ENCODE results near the gene ADCK1. TPM values are rescaled to one million over a fixed set of nuclear protein-coding genes. Genes with fewer than 3 reads are reported as not detected.
A peak's percentile ranks its signal among the peaks of the same experiment; 100 is the strongest.

ADCK1 gene
- total RNA-seq, 1 donor from 2014 or later: 8.9 TPM

GRCh38 chr14:77856941-77857340, 57.0 kb downstream of the ADCK1 start:
- intact Hi-C loops (cut with DNase I): no loop called here
- ATAC-seq (ENCODE audit: poor library complexity): no peak
- no peak for DNase-seq

DNA sequence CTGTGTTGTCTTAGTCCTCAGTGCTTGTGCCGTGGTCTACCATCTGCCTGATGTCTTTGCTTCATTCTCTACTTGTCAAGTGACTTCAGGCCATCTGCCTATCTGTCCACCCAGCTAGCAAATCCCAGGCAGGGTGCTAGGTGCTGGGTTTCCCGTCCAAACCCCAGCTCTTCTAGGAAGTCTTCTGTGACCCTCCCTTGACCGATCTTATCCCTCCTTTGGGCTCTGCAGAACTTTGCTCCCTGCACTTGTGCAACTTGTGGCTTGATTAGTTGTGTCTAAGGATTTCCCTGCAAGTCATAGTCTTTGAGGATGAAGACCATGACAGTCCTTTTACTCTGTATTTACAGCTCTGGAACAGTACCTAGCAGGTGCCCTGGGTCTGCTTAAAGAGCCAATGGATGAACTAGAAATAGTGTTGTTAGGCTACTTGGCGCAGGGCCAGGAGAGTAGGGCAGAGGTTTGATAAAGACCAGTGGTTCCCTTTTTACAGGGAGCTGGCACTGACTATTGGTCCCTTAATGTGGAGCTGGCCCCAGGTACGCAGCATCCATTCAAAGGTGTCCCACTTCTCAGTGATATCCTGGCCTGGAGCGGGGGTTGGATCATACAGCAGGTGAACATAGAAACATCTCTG, 60.1 kb downstream of the ADCK1 start:
- no peak for DNase-seq
- intact Hi-C loops (cut with DNase I): loop anchor here (10.0 kb wide), 1 partner anchor 705 kb away; no protein-coding TSS in a partner anchor
- no peak for ATAC-seq (ENCODE audit: poor library complexity)

DNA sequence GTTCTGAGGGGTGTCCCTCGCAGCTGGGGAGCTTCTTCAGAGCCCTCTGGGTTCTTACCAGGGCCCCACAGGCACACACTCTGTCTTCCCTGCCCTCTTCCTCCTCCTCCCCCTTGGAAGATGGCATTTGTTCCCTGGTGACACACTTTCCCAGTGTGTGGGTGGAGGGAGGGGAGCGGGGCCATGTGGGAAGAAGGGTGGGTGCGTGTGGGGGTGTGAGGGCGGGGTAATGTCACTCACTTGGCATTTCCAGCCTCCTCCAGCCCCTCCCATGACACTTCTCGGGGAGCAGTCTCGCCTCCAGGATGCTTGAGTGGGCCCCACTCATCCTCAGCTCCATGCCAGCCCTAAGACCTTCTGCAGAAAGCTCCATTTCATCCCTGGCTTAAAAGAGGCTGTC, 61.3 kb downstream of the ADCK1 start:
- DNase-seq: no peak
- ATAC-seq (ENCODE audit: poor library complexity): no peak
- intact Hi-C loops (cut with DNase I): loop anchor here (10.0 kb wide), 1 partner anchor 704 kb away; no protein-coding TSS in a partner anchor

GRCh38 chr14:77862154-77862786, 62.4 kb downstream of the ADCK1 start:
- DNase-seq: peak; percentile 85
- intact Hi-C loops (cut with DNase I): loop anchor here (10.0 kb wide), 1 partner anchor 703 kb away; no protein-coding TSS in a partner anchor
- ATAC-seq (ENCODE audit: poor library complexity): peak; percentile 86

DNA sequence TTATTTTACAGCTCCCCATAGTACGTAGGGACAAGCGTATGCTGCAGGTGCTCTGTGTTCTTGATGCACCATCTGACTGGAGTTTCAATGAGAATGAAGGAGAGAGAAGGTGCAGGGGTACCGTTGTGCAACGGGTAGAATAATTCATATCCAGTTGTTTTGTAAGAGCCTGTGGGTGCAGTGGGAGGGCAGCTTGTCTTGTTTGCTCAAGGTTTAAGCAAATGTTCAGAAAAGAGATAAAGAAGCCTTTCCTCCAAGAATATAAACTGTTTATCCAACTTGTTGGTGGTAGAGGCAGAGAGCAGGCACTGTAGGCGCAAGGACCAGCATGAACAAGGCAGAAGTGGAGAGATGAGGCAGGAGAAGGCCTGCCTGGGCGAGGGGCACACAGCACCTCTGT, 64.2 kb downstream of the ADCK1 start:
- DNase-seq (no peak), ATAC-seq (ENCODE audit: poor library complexity) (no peak)
- intact Hi-C loops (cut with DNase I): loop anchor here (10.0 kb wide), 1 partner anchor 701 kb away; no protein-coding TSS in a partner anchor

GRCh38 chr14:77864580-77864979, 64.7 kb downstream of the ADCK1 start:
- DNase-seq: no peak
- intact Hi-C loops (cut with DNase I): loop anchor here (10.0 kb wide), 1 partner anchor 700 kb away; no protein-coding TSS in a partner anchor
- ATAC-seq (ENCODE audit: poor library complexity): no peak

DNA sequence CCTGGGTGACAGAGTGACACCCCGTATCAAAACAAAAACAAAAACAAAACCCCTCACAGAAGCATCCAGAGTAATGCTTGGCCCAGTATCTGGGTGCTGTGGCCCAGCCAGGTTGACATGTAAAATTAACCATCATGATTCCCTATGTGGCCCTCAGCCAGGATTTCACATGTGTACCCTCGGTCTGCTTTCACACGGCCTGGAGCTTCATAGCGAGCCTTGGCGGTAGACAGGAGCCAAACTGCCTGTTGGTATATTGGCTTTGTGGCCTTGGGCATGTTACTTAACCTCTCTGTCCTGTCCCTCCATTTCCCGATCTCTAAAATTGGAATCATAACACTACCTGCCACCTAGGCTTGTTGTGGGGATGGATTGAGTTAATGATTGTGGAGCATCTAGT, 65.5 kb downstream of the ADCK1 start:
- ATAC-seq (ENCODE audit: poor library complexity) (no peak), DNase-seq (no peak)
- intact Hi-C loops (cut with DNase I): loop anchor here (10.0 kb wide), 1 partner anchor 699 kb away; no protein-coding TSS in a partner anchor

DNA sequence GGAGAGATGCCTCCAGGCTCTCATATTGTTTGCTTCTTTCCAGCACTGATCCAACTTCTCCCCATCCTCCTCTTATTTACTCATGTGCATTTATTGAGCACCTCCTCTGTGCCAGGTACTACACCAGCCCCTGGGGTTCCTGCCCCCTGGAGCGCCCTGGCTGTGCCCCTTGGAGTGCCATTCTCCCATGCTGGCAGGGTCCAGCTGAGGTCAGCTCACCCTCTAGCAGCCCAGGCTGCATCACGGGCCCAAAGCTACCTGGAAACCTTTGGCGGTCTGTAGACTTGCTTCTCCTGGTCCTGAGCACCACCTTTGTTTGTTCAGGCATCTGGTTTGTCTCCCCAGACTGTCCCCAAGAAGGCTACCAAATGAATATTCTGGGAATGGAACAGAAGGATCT, 67.0 kb downstream of the ADCK1 start:
- intact Hi-C loops (cut with DNase I): loop anchor here (10.0 kb wide), 1 partner anchor 698 kb away; no protein-coding TSS in a partner anchor
- DNase-seq: no peak
- no peak for ATAC-seq (ENCODE audit: poor library complexity)

- DNase-seq (no peak), ATAC-seq (ENCODE audit: poor library complexity) (no peak)
- intact Hi-C loops (cut with DNase I): loop anchor here (10.0 kb wide), 1 partner anchor 697 kb away; no protein-coding TSS in a partner anchor
Observed at GRCh38 chr14:77867476-77867875, 67.6 kb downstream of the ADCK1 start.

DNA sequence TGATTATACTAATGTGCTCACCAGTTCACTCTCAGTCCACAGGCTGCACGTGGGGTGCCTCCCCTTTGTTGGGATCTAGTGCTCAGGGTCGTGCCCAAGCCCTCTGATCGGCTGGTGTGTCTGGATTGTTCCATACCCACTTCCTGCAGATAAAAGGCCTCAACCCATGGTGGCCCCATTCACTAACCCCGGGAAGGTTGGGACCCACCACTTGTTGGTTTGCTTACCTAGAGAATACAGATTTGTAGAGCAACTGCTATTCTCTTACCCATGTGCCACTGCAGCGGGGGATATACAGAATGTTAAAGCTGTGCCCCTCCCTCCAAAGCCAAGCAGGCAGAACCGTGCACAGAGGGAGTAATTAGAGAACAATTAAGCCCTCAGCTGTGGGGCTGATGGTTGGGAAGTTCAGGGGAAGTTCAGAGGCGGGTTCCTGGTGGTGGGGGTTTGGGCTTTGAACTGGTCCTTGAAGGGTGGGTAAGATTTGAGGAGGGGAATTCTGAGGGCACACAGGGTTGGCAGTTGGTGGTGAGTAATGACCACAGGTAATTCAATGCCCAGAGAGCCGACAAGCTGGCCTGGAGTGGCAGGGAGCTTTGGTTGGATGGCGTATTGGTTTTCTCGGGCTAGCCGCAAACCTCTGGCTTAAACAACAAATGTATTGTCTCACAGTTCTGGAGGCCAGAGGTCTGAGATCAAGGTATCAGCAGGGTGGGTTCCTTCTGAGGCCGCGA, 68.8 kb downstream of the ADCK1 start:
- ATAC-seq (ENCODE audit: poor library complexity): no peak
- intact Hi-C loops (cut with DNase I): loop anchor here (10.0 kb wide), 1 partner anchor 696 kb away; no protein-coding TSS in a partner anchor

DNA sequence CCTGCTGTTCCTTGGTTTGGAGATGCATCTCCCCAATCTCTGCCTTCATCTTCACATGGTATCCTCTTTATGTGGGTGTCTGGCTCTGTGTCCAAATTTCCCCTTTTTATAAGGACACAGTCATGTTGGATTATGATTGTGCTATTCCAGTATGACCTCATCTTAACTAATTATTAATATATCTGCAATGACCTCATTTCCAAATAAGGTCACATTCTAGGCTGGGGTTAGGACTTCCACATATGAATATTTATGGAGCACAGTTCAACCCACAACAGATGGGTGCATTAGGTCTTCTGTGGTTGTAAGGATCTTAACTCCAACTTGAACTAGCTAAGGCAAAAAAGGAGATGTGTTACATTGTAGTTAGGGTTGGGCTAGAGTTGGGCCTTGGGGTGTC, 69.4 kb downstream of the ADCK1 start:
- ATAC-seq (ENCODE audit: poor library complexity) (no peak), DNase-seq (no peak)
- intact Hi-C loops (cut with DNase I): loop anchor here (10.0 kb wide), 1 partner anchor 695 kb away; no protein-coding TSS in a partner anchor

More for the DNA sequence above, 68.8 kb downstream of the ADCK1 start:
- DNase-seq: no peak

- DNase-seq (no peak), ATAC-seq (ENCODE audit: poor library complexity) (no peak)
- intact Hi-C loops (cut with DNase I): no loop called here
Observed at GRCh38 chr14:77870646-77871045, 70.7 kb downstream of the ADCK1 start.

GRCh38 chr14:77872152-77872551, 72.2 kb downstream of the ADCK1 start:
- DNase-seq (no peak), ATAC-seq (ENCODE audit: poor library complexity) (no peak)
- intact Hi-C loops (cut with DNase I): no loop called here

DNA sequence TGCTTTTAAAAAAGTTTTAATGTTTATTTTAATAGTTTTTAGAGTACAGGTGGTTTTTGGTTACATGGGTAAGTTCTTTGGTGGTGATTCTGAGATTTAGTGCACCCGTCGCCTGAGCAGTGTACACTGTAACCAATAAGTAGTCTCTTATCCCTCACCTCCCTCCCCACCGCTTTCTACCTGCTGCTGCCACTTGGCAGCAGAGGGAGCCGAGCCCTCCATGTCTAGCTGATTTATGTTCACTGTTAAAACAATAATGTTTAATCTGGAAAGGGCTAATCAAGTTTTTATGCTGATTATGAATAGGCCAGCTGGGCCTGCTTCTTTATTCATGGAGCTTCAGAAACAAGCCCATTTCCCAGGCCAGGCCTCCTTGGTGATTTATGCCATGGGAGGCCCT, 73.1 kb downstream of the ADCK1 start:
- ATAC-seq (ENCODE audit: poor library complexity): no peak
- intact Hi-C loops (cut with DNase I): no loop called here
- no peak for DNase-seq

DNA sequence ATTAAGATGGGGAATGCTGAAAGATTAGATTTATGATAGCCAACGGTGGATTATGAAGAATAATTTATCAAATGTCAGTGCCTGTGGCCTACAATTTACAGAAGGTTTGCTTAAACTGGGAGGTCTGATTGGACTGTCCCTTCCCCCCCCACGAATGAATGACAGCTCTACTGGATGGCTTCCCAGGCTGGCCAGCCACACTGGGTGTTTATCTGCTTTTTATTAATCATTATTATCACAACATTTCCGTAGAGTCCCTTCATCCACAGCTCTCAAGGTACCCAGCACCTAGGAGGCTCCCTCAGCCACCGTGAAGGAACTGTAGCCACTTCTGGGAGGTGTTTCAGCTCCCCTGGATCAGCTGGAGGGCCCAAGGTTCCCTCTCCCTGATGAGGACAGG, 78.9 kb downstream of the ADCK1 start:
- no peak for DNase-seq
- ATAC-seq (ENCODE audit: poor library complexity): no peak
- intact Hi-C loops (cut with DNase I): no loop called here

- DNase-seq: no peak
- ATAC-seq (ENCODE audit: poor library complexity): no peak
- intact Hi-C loops (cut with DNase I): no loop called here
Observed at GRCh38 chr14:77880056-77880455, 80.1 kb downstream of the ADCK1 start.

DNA sequence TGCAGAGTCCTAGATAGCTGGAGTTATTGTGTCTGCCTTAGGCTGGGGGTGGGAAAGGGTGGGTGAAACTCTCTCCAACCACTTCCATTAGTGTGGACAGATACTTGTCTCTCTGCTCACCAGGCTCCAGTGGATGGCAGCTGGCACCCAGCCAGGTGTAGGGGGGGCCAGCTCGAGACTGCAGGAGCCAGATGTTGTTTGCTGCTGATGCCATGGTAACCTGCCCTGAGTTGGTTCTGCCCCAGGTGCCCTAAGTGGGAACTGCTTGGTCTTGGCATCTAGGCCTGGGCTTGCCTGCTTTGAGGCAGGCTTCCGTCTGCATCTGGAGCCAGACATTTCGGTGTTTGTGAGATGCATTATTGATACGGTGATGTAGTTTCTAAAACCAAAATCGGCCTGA, 82.2 kb downstream of the ADCK1 start:
- ATAC-seq (ENCODE audit: poor library complexity) (peak; percentile 87), DNase-seq (peak; percentile 76)
- intact Hi-C loops (cut with DNase I): no loop called here

DNA sequence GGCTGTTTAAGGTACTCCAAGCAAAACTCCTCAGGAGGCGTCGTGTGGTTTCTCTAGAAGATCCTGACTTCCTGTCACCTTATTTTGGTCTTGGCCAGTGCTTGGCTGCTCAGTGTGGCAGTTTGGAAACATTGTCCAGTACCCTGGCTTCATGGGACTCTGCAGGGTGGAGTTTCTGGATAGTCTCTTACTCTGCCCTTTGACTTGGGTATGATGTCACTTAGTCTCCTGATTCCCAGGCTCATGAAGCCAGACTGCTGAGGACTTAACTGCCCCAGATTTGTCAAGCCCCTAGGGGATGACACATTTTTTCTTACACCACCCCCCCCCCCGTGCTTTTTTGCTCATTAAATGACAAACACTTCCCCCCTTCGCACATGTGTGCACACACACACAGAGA, 82.7 kb downstream of the ADCK1 start:
- DNase-seq: no peak

GRCh38 chr14:77883131-77883846, 83.4 kb downstream of the ADCK1 start:
- intact Hi-C loops (cut with DNase I): no loop called here
- no peak for ATAC-seq (ENCODE audit: poor library complexity)
- no peak for DNase-seq

More for the DNA sequence above, 82.7 kb downstream of the ADCK1 start:
- ATAC-seq (ENCODE audit: poor library complexity): peak; percentile 82
- intact Hi-C loops (cut with DNase I): no loop called here
